Lower leg skin (tissue), 3 donors: ENCODE data around the gene TMTC2.

ENCODE experiments used
- CTCF ChIP-seq, 3 donors: fragments of 450-650 bp; IDR thresholded peaks; one replicate each; pipeline ENCODE4 v1.5.1; 2016; ENCODE audit warnings: antibody characterized with exemption in 3 of 3, mild to moderate bottlenecking in 3 of 3, moderate library complexity in 2 of 3
- POLR2A ChIP-seq, 2 donors: fragments of 450-650 bp; IDR thresholded peaks; one replicate each; pipeline ENCODE4 v1.6.1; 2016 to 2017; ENCODE audit warnings: antibody characterized with exemption in 2 of 2, mild to moderate bottlenecking in 1 of 2, moderate library complexity in 1 of 2

GRCh38 chr12:83005534-83006197 is 319.0 kb downstream of the TMTC2 start:
- TF ChIP-seq CTCF (IDR thresholded peaks at IDR 0.05) (no peak), POLR2A (IDR thresholded peaks at IDR 0.05) (no peak)
